SJSA1 (cell line): ENCODE results near the gene CD4. TPM values are rescaled to one million over a fixed set of nuclear protein-coding genes. Genes with fewer than 3 reads are reported as not detected.
"Not testable (repeated sequence)": the region's sequence is repeated elsewhere in the genome, so short reads cannot be mapped to it uniquely, and the experiment has no call there.

Experiments used
- DNase-seq, 2 experiments: peaks; one replicate each; pipeline ENCODE4 v3.0.0-alpha.2; 2015 to 2020; ENCODE audit warnings: low spot score in 2 of 2, low read depth in 1 of 2
- H3K27ac ChIP-seq: fragments of 250-450 bp; sonication (Bioruptor Pico); 2 replicates; pipeline ENCODE4 v1.5.1; 2020; ENCODE audit warnings: mild to moderate bottlenecking, moderate library complexity
- H3K27me3 ChIP-seq: fragments of 250-450 bp; sonication (Bioruptor Pico); replicated peaks from 2 replicates; pipeline ENCODE4 v1.5.1; 2020; ENCODE audit warnings: mild to moderate bottlenecking, moderate library complexity
- H3K36me3 ChIP-seq: fragments of 250-450 bp; sonication (Bioruptor Pico); 2 replicates; pipeline ENCODE4 v1.5.1; 2020; ENCODE audit warnings: mild to moderate bottlenecking
- H3K4me1 ChIP-seq: fragments of 250-450 bp; sonication (Bioruptor Pico); replicated peaks from 2 replicates; pipeline ENCODE4 v1.6.1; 2021; ENCODE audit warnings: mild to moderate bottlenecking
- H3K4me3 ChIP-seq: fragments of 250-450 bp; sonication (Bioruptor Pico); 2 replicates; pipeline ENCODE4 v1.5.1; 2020; ENCODE audit warnings: mild to moderate bottlenecking
- H3K9me3 ChIP-seq: fragments of 250-450 bp; sonication (Bioruptor Pico); replicated peaks from 2 replicates; pipeline ENCODE4 v1.5.1; 2020; ENCODE audit warnings: mild to moderate bottlenecking
- total RNA-seq: library from RNA; depleted of rRNA; stranded (reverse); fragments of >200 nt; shearing (Covaris generic); gene quantifications from 2 replicates; pipeline ENCODE4 v1.2.3, GENCODE V29; 2014; rRNA removed

CD4 gene
- total RNA-seq, 1 experiment from 2014 or later: not detected

DNA sequence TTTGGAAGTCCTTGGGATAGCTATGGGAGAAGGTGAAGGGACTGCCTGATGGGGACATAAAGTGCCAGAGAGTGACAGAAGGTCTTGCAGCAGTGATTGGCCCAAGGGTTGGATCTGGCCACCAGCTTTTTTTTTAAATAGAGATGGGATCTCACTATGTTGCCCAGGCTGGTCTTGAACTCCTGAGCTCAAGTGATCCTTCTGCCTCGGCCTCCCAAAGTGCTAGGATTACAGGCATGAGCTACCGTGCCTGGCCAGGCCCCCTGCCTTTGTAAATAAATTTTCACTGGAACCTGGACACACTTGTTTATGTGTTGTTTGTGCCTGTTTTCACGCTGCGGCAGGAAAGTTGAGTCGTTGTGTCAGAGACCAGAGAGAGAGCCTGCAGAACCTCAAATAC lies 76.0 kb downstream of the CD4 start:
- H3K9me3 ChIP-seq, H3K4me3 ChIP-seq: not testable (repeated sequence)

DNA sequence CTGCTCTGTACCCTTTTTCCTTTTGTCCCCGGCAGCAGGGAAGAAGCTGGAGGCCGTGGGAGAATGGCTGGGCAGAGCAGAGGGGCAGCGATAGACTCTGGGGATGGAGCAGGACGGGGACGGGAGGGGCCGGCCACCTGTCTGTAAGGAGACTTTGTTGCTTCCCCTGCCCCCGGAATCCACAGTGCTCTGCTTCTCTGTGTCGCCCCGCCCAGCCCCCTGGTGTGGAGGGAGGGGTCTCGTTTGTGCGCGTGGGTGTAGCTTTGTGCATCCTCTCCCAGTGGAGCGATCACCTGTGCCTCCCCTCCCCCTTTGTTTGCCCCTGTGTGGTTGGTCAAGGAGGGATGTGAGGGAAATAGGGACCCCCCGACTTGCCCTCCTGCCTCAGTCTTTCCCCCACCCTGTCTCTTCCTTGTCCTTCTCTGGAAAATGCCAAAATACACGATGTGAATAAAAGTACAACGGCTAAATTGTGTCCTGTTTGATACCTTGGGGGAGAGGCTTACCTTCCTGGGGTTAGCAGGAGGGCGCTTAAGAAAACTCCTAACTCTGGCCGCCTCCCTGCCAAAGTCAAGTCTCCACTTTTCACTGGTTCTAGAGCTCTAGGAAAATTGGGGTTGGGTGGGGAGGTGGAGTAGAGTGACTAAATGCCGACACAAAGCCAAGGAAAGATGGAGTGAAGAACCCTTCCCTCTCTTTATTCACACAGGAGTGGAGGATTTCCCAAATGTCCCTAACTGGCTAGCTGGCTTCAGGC lies 77.0 kb downstream of the CD4 start:
- H3K27ac ChIP-seq: peak overlapping the region; percentile 37; the same call in 1 of the 2 replicates
- H3K36me3 ChIP-seq: peaks cover 97% of the 10 kb centered on the region

More for the DNA sequence above, 76.0 kb downstream of the CD4 start:
- not testable (repeated sequence) for DNase-seq, H3K27me3 ChIP-seq, H3K27ac ChIP-seq
- H3K4me1 ChIP-seq: peaks cover 25% of the 10 kb centered on the region
- H3K36me3 ChIP-seq: peaks cover 97% of the 10 kb centered on the region

DNA sequence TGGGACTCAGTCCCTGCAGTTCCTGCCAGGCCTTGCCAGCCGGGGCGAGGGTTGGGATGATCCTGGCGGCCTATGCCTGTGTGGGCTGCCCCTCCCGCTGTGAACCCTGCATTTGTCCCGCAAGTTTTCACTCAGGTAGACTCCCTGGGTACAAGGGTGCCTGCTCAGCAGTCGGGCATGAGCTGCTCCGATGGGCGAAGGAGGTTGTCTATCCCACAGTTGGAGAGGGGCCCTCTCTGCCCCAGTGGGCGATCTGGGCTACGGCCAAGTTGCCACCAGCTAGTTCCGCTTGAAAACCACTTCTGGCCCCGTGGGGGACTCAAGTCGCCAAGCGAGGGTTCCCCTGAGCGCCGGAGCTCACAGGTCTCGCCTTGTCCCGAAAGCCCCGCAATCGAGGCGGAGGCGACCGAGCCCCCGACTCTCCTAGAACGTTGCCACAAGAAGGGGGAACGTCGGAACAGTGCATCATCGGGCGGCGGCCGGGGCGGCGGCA lies 77.6 kb downstream of the CD4 start:
- H3K27me3 ChIP-seq: no peaks in the 10 kb centered on the region
- no peaks in the 10 kb centered on the region for H3K9me3 ChIP-seq
- peaks cover 32% of the 10 kb centered on the region for H3K4me1 ChIP-seq
- H3K27ac ChIP-seq: peak overlapping the region; percentile 37; the same call in 1 of the 2 replicates
- H3K36me3 ChIP-seq: peaks cover 97% of the 10 kb centered on the region
- DNase-seq: peak in 1 of 2 experiments; percentile 60
- H3K4me3 ChIP-seq: peak overlapping the region; percentile 95

More for the DNA sequence above, 77.0 kb downstream of the CD4 start:
- H3K9me3 ChIP-seq: no peaks in the 10 kb centered on the region
- no peak for DNase-seq
- H3K4me1 ChIP-seq: peaks cover 26% of the 10 kb centered on the region
- no peak overlapping the region; the same call in 1 of the 2 replicates for H3K4me3 ChIP-seq
- no peaks in the 10 kb centered on the region for H3K27me3 ChIP-seq

DNA sequence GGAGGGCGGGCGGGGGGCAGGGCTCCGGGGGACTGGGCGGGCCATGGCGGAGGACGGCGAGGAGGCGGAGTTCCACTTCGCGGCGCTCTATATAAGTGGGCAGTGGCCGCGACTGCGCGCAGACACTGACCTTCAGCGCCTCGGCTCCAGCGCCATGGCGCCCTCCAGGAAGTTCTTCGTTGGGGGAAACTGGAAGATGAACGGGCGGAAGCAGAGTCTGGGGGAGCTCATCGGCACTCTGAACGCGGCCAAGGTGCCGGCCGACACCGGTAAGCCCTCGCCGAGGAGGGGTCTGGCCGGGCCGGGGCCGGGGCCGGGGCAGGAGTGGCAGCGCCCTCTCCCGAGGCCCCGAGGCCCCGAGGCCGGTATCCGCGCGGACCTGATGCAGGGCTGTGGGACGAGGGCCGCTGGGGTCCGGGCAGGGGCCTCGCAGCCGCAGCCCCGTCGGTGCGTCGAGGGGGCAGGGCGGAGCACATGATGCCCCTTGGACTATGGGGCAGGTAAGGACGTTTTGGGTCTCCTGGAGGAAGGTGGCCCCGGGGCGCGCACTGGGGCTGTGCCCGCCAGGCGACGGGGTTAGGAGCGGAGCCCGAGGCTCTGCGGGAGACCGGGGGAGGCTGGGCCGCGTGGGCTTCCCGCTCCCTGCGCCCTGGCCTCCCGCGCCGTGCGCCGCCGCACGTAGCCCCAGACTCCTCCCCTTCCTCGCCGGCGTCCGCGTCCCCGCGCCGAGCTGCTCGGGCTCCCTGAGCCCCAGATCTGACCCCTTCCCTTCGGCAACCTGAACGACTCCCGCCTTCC lies 78.3 kb downstream of the CD4 start, which contains the start of gene TPI1:
TSS of gene TPI1 (plus strand) at position 119 of the 798 bp plus-strand sequence. CDS start at position 155, 36 bp downstream.
- no peaks in the 10 kb centered on the region for H3K27me3 ChIP-seq
- H3K36me3 ChIP-seq: peaks cover 97% of the 10 kb centered on the region
- H3K9me3 ChIP-seq: no peaks in the 10 kb centered on the region
- peak; percentile 75 to 88 for DNase-seq
- peaks cover 39% of the 10 kb centered on the region for H3K4me1 ChIP-seq
- H3K27ac ChIP-seq: peak within 1 kb of the TSS; percentile 70
- H3K4me3 ChIP-seq: peak within 1 kb of the TSS; percentile 95

DNA sequence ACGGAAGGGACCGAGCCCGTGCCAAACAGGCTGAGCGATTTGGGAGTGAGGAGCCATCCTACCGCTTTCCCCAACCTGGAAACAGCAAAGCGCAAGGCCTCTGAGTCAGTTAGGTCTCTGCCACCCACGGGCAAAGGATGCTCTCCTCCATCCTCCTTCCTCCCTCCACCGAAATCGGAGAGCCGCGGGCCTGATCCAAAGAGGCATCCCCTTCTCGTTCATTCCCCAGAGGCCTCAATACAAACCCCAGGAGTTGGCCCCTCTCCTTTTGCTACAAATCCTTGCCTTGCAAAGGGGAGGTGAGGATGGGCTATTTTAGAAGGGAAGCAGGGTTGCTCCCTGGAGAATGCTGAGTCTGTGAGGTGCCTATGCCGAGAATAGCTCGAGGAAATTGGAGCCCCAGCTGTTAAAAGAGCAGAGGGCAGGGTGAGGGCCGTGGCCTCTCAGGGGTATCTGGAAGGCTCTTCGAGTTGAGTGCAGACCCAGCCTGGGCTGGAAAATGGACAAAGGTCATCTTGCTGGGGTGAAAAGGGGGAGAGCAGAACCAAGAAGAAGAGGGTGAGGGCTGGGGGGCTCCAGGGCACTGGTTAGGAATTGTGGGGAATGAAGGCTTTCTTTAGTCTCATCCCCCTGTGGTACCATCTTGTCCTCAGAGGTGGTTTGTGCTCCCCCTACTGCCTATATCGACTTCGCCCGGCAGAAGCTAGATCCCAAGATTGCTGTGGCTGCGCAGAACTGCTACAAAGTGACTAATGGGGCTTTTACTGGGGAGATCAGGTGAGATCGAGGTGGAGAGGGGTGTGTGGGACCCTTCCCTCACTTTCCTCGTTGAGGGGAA lies 79.1 kb downstream of the CD4 start:
- peak overlapping the region; percentile 70; the same call in 1 of the 2 replicates for H3K27ac ChIP-seq
- peak overlapping the region; percentile 95 for H3K4me3 ChIP-seq
- H3K9me3 ChIP-seq: no peaks in the 10 kb centered on the region
- peaks cover 94% of the 10 kb centered on the region for H3K36me3 ChIP-seq
- no peaks in the 10 kb centered on the region for H3K27me3 ChIP-seq
- peak in 1 of 2 experiments; percentile 75 for DNase-seq
- peaks cover 41% of the 10 kb centered on the region for H3K4me1 ChIP-seq

DNA sequence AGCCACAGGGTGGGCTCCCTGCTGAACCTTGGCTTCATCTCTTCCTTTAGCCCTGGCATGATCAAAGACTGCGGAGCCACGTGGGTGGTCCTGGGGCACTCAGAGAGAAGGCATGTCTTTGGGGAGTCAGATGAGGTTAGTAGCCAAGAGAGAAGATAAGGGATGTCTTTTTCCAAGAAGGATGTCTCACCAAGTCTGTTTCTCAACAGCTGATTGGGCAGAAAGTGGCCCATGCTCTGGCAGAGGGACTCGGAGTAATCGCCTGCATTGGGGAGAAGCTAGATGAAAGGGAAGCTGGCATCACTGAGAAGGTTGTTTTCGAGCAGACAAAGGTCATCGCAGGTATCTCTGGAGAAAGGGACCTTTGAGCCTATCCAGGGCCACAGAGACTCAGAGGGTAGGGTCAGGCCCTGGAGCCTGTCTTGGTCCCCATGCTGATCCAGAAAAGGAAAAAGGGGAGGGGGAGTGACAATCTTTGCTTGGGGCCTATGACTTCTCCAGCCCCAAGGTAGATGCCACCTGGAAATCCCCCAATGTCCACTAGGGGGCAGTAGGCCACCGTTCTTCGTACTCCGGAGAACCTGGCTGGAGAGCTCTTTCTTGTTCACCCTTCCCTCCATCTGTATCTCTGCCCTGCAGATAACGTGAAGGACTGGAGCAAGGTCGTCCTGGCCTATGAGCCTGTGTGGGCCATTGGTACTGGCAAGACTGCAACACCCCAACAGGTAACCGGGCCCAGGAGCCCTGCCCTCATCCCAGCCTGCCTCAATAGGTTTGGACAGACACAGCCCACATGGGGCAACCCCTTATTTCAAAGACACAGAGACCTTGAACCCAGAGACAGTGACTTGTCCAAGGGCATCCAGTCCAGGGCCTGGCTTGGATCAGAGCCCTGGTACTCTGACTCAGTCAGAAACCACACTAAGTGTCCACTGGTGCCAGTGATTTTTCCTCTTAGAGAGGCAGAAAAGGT lies 80.0 kb downstream of the CD4 start:
- peaks cover 47% of the 10 kb centered on the region for H3K4me1 ChIP-seq
- H3K27me3 ChIP-seq: no peaks in the 10 kb centered on the region
- DNase-seq: peak; percentile 82 to 86
- peaks cover 86% of the 10 kb centered on the region for H3K36me3 ChIP-seq
- peak overlapping the region; percentile 95 for H3K4me3 ChIP-seq
- H3K27ac ChIP-seq: no peak overlapping the region
- H3K9me3 ChIP-seq: no peaks in the 10 kb centered on the region

DNA sequence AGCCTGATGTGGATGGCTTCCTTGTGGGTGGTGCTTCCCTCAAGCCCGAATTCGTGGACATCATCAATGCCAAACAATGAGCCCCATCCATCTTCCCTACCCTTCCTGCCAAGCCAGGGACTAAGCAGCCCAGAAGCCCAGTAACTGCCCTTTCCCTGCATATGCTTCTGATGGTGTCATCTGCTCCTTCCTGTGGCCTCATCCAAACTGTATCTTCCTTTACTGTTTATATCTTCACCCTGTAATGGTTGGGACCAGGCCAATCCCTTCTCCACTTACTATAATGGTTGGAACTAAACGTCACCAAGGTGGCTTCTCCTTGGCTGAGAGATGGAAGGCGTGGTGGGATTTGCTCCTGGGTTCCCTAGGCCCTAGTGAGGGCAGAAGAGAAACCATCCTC lies 81.0 kb downstream of the CD4 start:
- Histone ChIP-seq H3K4me1 (peaks cover 47% of the 10 kb centered on the region), H3K36me3 (peaks cover 84% of the 10 kb centered on the region)
- not testable (repeated sequence) for DNase-seq, H3K9me3 ChIP-seq, H3K27ac ChIP-seq, H3K27me3 ChIP-seq, H3K4me3 ChIP-seq

Other genes with a start within 250 kb of the CD4 start
- 12.1 and 14.9 TPM in 2 replicates for gene IFFO1, start 233.5 kb upstream of the CD4 start, total RNA-seq
- 48.3 and 76.6 TPM in 2 replicates for gene NOP2, start 221.2 kb upstream of the CD4 start, total RNA-seq
- gene CHD4, start 182.1 kb upstream of the CD4 start, total RNA-seq: 178 and 180 TPM in 2 replicates
- gene LPAR5, start 153.6 kb upstream of the CD4 start, total RNA-seq: not detected in 2 replicates
- not detected in 2 replicates for gene ACRBP, start 142.1 kb upstream of the CD4 start, total RNA-seq
- gene ING4, start 126.4 kb upstream of the CD4 start, total RNA-seq: 34.8 and 41.0 TPM in 2 replicates
- gene ZNF384, start 100.2 kb upstream of the CD4 start, total RNA-seq: 19.5 and 20.0 TPM in 2 replicates
- gene PIANP, start 88.7 kb upstream of the CD4 start, total RNA-seq: not detected in 2 replicates
- 80.2 and 82.4 TPM in 2 replicates for gene COPS7A, start 65.5 kb upstream of the CD4 start, total RNA-seq
- 171 and 243 TPM in 2 replicates for gene MLF2, start 36.4 kb upstream of the CD4 start, total RNA-seq
- gene PTMS, start 23.2 kb upstream of the CD4 start, total RNA-seq: 243 and 442 TPM in 2 replicates
- 0.13 and 0.47 TPM in 2 replicates for gene LAG3, start 17.0 kb upstream of the CD4 start, total RNA-seq
- 0.16 TPM in 1 of 2 replicates, not detected in the other for gene GPR162, start 32.3 kb downstream of the CD4 start, total RNA-seq
- 0.63 TPM in 1 of 2 replicates, not detected in the other for gene P3H3, start 38.9 kb downstream of the CD4 start, total RNA-seq
- not detected in 2 replicates for gene GNB3, start 51.4 kb downstream of the CD4 start, total RNA-seq
- gene CDCA3, start 61.8 kb downstream of the CD4 start, total RNA-seq: 143 and 156 TPM in 2 replicates
- gene USP5, start 62.6 kb downstream of the CD4 start, total RNA-seq: 121 and 150 TPM in 2 replicates
- 1,911 and 2,129 TPM in 2 replicates for gene TPI1, start 78.0 kb downstream of the CD4 start, total RNA-seq
- gene SPSB2, start 83.8 kb downstream of the CD4 start, total RNA-seq: 14.1 and 16.2 TPM in 2 replicates
- 12.2 and 20.0 TPM in 2 replicates for gene LRRC23, start 115.3 kb downstream of the CD4 start, total RNA-seq
- gene ENO2, start 125.1 kb downstream of the CD4 start, total RNA-seq: 5.3 and 7.1 TPM in 2 replicates
- gene ATN1, start 138.4 kb downstream of the CD4 start, total RNA-seq: 6.0 and 7.2 TPM in 2 replicates
- not detected in 2 replicates for gene RNU7-1, start 154.3 kb downstream of the CD4 start, total RNA-seq
- 331 and 408 TPM in 2 replicates for gene C12orf57, start 154.5 kb downstream of the CD4 start, total RNA-seq
- not detected in 2 replicates for gene PTPN6, start 161.8 kb downstream of the CD4 start, total RNA-seq
- gene PHB2, start 181.1 kb downstream of the CD4 start, total RNA-seq: 254 and 334 TPM in 2 replicates
- gene EMG1, start 181.4 kb downstream of the CD4 start, total RNA-seq: 60.7 and 65.8 TPM in 2 replicates
- 8.3 and 19.2 TPM in 2 replicates for gene LPCAT3, start 228.9 kb downstream of the CD4 start, total RNA-seq